K562 (cell line): ENCODE results near the gene DCST1.

Experiments used
- BRCA1 ChIP-seq, 2 experiments: fragments of 450-650 bp in 1 of 2; sonication (generic) in 1 of 2; formaldehyde crosslinking in 1 of 2; IDR thresholded peaks; 2 replicates each; pipeline versions ENCODE4 v1.5.0 to v1.6.1; 2017 to 2020; ENCODE audit warnings: mild to moderate bottlenecking in 1 of 2, missing genetic modification reagents in 1 of 2
- KDM5B ChIP-seq: fragments of 200-600 bp; sonication (generic); IDR thresholded peaks from 2 replicates; pipeline ENCODE4 v1.6.1; 2012; ENCODE audit warnings: low read depth, mild to moderate bottlenecking, moderate library complexity, low read length, control low read depth, inconsistent platforms; ENCODE audit not compliant: insufficient replicate concordance
- TOE1 ChIP-seq, 2 experiments: fragments of 450-650 bp in 1 of 2; sonication (generic) in 1 of 2; formaldehyde crosslinking in 1 of 2; IDR thresholded peaks; 2 replicates each; pipeline versions ENCODE4 v1.7.1 to v1.8.0; 2016 to 2022; ENCODE audit warnings: borderline replicate concordance in 2 of 2, mild to moderate bottlenecking in 2 of 2, antibody characterized with exemption in 1 of 2, inconsistent platforms in 1 of 2, low read depth in 1 of 2, missing genetic modification reagents in 1 of 2, moderate library complexity in 1 of 2
- YBX1 ChIP-seq: fragments of 450-650 bp; IDR thresholded peaks from 2 replicates; pipeline ENCODE4 v1.7.1; 2016; ENCODE audit warnings: mild to moderate bottlenecking
- ZFX ChIP-seq: sonication (generic); formaldehyde crosslinking; IDR thresholded peaks from 2 replicates; pipeline ENCODE4 v1.8.0; 2022; ENCODE audit warnings: mild to moderate bottlenecking, missing genetic modification reagents, moderate library complexity
- TF ChIP-seq, protein P1 (sequence below), 3 experiments: IDR thresholded peaks in 2 of 3; conservative IDR thresholded peaks in 1 of 3; 2 replicates each; pipeline ENCODE4 v1.5.1; 2011 to 2012; ENCODE audit warnings: low read length in 3 of 3, mild to moderate bottlenecking in 3 of 3, control low read depth in 2 of 3, improper control_type of control experiment in 1 of 3, inconsistent platforms in 1 of 3, low read depth in 1 of 3, mixed read lengths in 1 of 3, moderate library complexity in 1 of 3; ENCODE audit not compliant: insufficient read depth in 2 of 3

DNA sequence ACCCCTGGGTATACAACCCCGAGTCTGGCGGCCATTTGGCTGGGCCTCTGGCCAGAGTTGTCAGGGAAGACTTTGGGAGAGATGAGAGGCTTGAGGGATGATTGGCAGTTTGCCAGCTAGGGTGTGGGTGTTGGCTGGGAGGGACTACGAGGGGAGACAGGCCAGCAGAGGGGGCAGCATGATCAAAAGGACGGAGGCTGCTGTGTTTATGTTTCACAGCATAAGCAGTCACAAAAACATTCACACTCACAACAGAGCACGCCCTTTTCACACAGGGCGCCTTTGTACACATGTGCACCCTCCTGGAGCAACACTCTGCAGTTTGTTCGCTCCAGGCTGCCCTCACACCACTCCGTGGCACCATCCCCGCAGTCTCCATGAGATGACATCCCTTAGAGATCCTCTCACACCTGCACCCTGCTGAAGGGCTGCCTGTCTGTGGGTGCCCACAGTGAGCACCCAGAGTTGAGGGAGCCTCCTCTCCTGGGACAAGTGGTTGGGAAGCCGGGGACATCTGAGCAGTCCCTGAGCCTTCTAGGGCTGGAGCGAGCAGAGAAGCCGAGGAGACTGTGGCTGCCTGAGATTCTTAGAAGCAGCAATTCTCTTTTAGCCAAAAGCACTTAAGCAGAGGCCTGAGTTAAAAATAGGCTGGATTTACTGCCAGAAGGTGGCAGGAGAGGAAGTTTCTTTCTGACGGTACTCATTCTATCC, 60.4 kb downstream of the DCST1 start:
- TF ChIP-seq BRCA1 (IDR thresholded peaks at IDR 0.05), result no peak
- no peak for TF ChIP-seq BRCA1 (CRISPR knock-in tag; IDR thresholded peaks at IDR 0.05)
- TF ChIP-seq, protein P1, sequence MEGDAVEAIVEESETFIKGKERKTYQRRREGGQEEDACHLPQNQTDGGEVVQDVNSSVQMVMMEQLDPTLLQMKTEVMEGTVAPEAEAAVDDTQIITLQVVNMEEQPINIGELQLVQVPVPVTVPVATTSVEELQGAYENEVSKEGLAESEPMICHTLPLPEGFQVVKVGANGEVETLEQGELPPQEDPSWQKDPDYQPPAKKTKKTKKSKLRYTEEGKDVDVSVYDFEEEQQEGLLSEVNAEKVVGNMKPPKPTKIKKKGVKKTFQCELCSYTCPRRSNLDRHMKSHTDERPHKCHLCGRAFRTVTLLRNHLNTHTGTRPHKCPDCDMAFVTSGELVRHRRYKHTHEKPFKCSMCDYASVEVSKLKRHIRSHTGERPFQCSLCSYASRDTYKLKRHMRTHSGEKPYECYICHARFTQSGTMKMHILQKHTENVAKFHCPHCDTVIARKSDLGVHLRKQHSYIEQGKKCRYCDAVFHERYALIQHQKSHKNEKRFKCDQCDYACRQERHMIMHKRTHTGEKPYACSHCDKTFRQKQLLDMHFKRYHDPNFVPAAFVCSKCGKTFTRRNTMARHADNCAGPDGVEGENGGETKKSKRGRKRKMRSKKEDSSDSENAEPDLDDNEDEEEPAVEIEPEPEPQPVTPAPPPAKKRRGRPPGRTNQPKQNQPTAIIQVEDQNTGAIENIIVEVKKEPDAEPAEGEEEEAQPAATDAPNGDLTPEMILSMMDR (IDR thresholded peaks at IDR 0.05 in 2 of 3, conservative IDR thresholded peaks at IDR 0.05 in 1 of 3; ENCODE audit: insufficient read depth in 2 of 3, low read depth in 1 of 3, low read length in 3 of 3), result peak; percentile 51 to 74 (median 59); a peak in 5 of 6 replicates
- TF ChIP-seq YBX1, result no peak
- no peak for TF ChIP-seq ZFX (CRISPR knock-in tag)
- TF ChIP-seq KDM5B, result no peak
- TF ChIP-seq TOE1 (IDR thresholded peaks at IDR 0.05; ENCODE audit: borderline replicate concordance), result no peak
- TF ChIP-seq TOE1 (CRISPR knock-in tag; IDR thresholded peaks at IDR 0.05; ENCODE audit: borderline replicate concordance, low read depth), result no peak
